MM.1S (cell line): Measurements from ENCODE around the gene KRTAP9-8.

Source experiments
- CTCF ChIP-seq: fragments of 300-600 bp; sonication (generic); IDR thresholded peaks from 2 replicates; pipeline ENCODE4 v1.5.1; 2016; ENCODE audit warnings: antibody characterized with exemption, low read length, mixed read lengths
- EZH2 ChIP-seq: fragments of 300-600 bp; sonication (generic); optimal IDR thresholded peaks from 2 replicates; pipeline ENCODE3; 2017; ENCODE audit warnings: low read depth, mild to moderate bottlenecking, antibody characterized with exemption, low read length, mixed read lengths

GRCh38 chr17:41287050-41287449 is 49.3 kb downstream of the KRTAP9-8 start:
- TF ChIP-seq CTCF, result no peak
- TF ChIP-seq EZH2, result no peak
